Heart left ventricle (tissue), 16 donors: ENCODE results near the gene ITK. TPM values are rescaled to one million over a fixed set of nuclear protein-coding genes. Genes with fewer than 3 reads are reported as not detected.

Experiments used
- ATAC-seq, 4 donors: fragments of 200-7000 bp; cut with Tn5 transposase; one replicate each; pipeline ENCODE4 v1.9.1; 2020 to 2022; ENCODE audit warnings: moderate library complexity in 4 of 4, mild to moderate bottlenecking in 3 of 4, moderate number of reproducible peaks in 1 of 4
- DNase-seq, 5 donors: peaks; one replicate each; pipeline ENCODE4 v3.0.0-alpha.2; 2020
- H3K27ac ChIP-seq, 12 donors: fragments of 200-600 bp; sonication (generic) in 4 of 12; one replicate each; pipeline versions ENCODE4 v1.5.0 to v1.8.0; 2016 to 2022; ENCODE audit warnings: mild to moderate bottlenecking in 2 of 12
- H3K27me3 ChIP-seq, 9 donors: fragments of 200-600 bp; sonication (generic) in 2 of 9; one replicate each; pipeline versions ENCODE4 v1.5.1 to v1.8.0; 2016 to 2022; ENCODE audit warnings: mild to moderate bottlenecking in 3 of 9
- H3K36me3 ChIP-seq, 9 donors: fragments of 200-600 bp; sonication (generic) in 2 of 9; one replicate each; pipeline versions ENCODE4 v1.5.0 to v1.8.0; 2018 to 2022; ENCODE audit warnings: mild to moderate bottlenecking in 2 of 9
- H3K4me1 ChIP-seq, 12 donors: fragments of 200-600 bp; sonication (generic) in 4 of 12; one replicate each; pipeline versions ENCODE4 v1.5.0 to v1.8.0; 2016 to 2022; ENCODE audit warnings: mild to moderate bottlenecking in 3 of 12
- H3K4me3 ChIP-seq, 12 donors: fragments of 200-600 bp; sonication (generic) in 4 of 12; one replicate each; pipeline versions ENCODE4 v1.5.0 to v1.8.0; 2017 to 2022; ENCODE audit warnings: mild to moderate bottlenecking in 9 of 12, moderate library complexity in 4 of 12
- H3K9me3 ChIP-seq, 12 donors: fragments of 200-600 bp; sonication (generic) in 4 of 12; one replicate each; pipeline versions ENCODE4 v1.5.0 to v1.8.0; 2016 to 2022; ENCODE audit warnings: mild to moderate bottlenecking in 1 of 12
- CTCF ChIP-seq, 12 donors: fragments of 200-600 bp; sonication (generic) in 4 of 12; IDR thresholded peaks; one replicate each; pipeline versions ENCODE4 v1.5.0 to v1.8.0; 2018 to 2022; ENCODE audit warnings: antibody characterized with exemption in 12 of 12, mild to moderate bottlenecking in 5 of 12
- POLR2A ChIP-seq, 2 donors: fragments of 450-650 bp; IDR thresholded peaks; one replicate each; pipeline ENCODE4 v1.6.1; 2017; ENCODE audit warnings: antibody characterized with exemption in 2 of 2, mild to moderate bottlenecking in 2 of 2, moderate library complexity in 2 of 2
- WGBS, 4 donors: extraction: QIAGEN DNeasy Blood & Tissue Kit in 2 of 4; methylation state at CpG; one replicate each; pipeline versions ENCODE4 v1.1.5 to v1.1.7; 2013 to 2018; 5-methylcytosine and 5-hydroxymethylcytosine counted together
- intact Hi-C, 10 donors: fragments of 100-400 bp; cut with DNase I; formaldehyde crosslinking; loops; one replicate each; pipeline versions ENCODE4 v1.11.1 to v1.14.2; 2022
- polyA plus RNA-seq, 2 donors: library from polyadenylated mRNA; stranded (reverse); fragments of 200-250 nt; gene quantifications; one replicate each; pipeline ENCODE4 v1.2.3, GENCODE V29; 2013
- total RNA-seq, 9 donors: library from RNA; depleted of rRNA in 2 of 9; stranded (reverse); fragments of >200 nt in 2 of 9; fragmentation: NEBNext Ultra II Directional in 3 of 9; extraction: Animal tissue kit (Norgen Biotek cat#: 25700) in 3 of 9; gene quantifications; one replicate each; pipeline versions ENCODE4 v1.1.0 to v1.2.4, GENCODE V29; 2016 to 2023
- donor health status: ischemic (EF 13 %, LVEDD 7.1; RV severe dilation, severe dysfunction).
- donor health status: healthy with polysubstance abuse.
- donor health status: DM: no; HTN: yes; CAD: no.
- donor health status: DM: no; HTN: no; CAD: no.
- donor health status: ischemic (EF 25% LVEDD 6.9; RV normal size, moderate dysfunction).
- donor health status: ischemic (EF 25% LVEDD 5.7; RV mildly dilated, moderate dysfunction).
- donor health status: healthy.
- donor health status: DM: yes; HTN: yes; CAD: no.
- donor health status: ischemic (EF 35%, LVEDD 5.7; RV mildly dilated, moderate dysfunction).
- donor health status: nonischemic (EF 11% LVEDD 7.7; RV severe dilation, severe dysfunction).
- donor health status: DM: yes; HTN: yes; CAD: no.
- donor health status: PGD.
- donor health status: ischemic (EF 29% LVEDD 5.4; RV normal size, mild dysfunction).
- donor health status: nonischemic (EF 23%, LVEDD 6.1; RV moderate dilation, normal function).

Gene ITK
- total and polyA plus RNA-seq, 11 donors = 0.09 to 7.3 (median 0.42) TPM

- WGBS, 4 donors = 84 to 93% (median 90%) methylated on average over 3 of the region's 3 CpGs
- H3K27ac ChIP-seq = no peak overlapping the region
These were observed 29.6 kb upstream of the ITK start for GRCh38 chr5:157150995-157151394.

GRCh38 chr5:157155297-157155696 lies 25.3 kb upstream of the ITK start:
- peaks cover 0 to 5% (median 0%) of the 10 kb centered on the region in 12 donors for H3K4me1 ChIP-seq
- no peak for ATAC-seq
- H3K36me3 ChIP-seq = no peaks in the 10 kb centered on the region
- 76 to 92% (median 86%) methylated on average over 3 of the region's 3 CpGs for WGBS, 4 donors
- peaks cover 0 to 8% (median 0%) of the 10 kb centered on the region in 9 donors for H3K27me3 ChIP-seq
- H3K9me3 ChIP-seq = no peaks in the 10 kb centered on the region
- TF ChIP-seq CTCF (IDR thresholded peaks at IDR 0.05) = no peak
- TF ChIP-seq POLR2A (IDR thresholded peaks at IDR 0.05) = no peak
- intact Hi-C loops = loop anchor here in 2 of 10 donors (10.0 kb wide), 2 partner anchors 90 to 160 kb away; no protein-coding TSS in a partner anchor
- H3K4me3 ChIP-seq = peak overlapping the region in 1 of 12 donors; percentile 7
- DNase-seq = no peak
- peak overlapping the region in 1 of 12 donors; percentile 44 for H3K27ac ChIP-seq

More at GRCh38 chr5:157150995-157151394, 29.6 kb upstream of the ITK start:
- Histone ChIP-seq H3K27me3 (no peaks in the 10 kb centered on the region), H3K36me3 (no peaks in the 10 kb centered on the region), H3K9me3 (no peaks in the 10 kb centered on the region), H3K4me1 (peaks cover 0 to 11% (median 3%) of the 10 kb centered on the region in 12 donors), H3K4me3 (no peak overlapping the region)
- ATAC-seq = no peak
- TF ChIP-seq CTCF (IDR thresholded peaks at IDR 0.05) (no peak), POLR2A (IDR thresholded peaks at IDR 0.05) (no peak)
- no peak for DNase-seq
- intact Hi-C loops = loop anchor here in 3 of 10 donors (5.0 to 10.0 kb wide), 4 partner anchors 94 to 164 kb away; no protein-coding TSS in a partner anchor

- peaks cover 0 to 5% (median 0%) of the 10 kb centered on the region in 12 donors for H3K4me1 ChIP-seq
- ATAC-seq (no peak), DNase-seq (no peak)
- TF ChIP-seq POLR2A (IDR thresholded peaks at IDR 0.05) (no peak), CTCF (IDR thresholded peaks at IDR 0.05) (no peak)
- H3K4me3 ChIP-seq = no peak overlapping the region
- H3K27me3 ChIP-seq = peaks cover 0 to 13% (median 0%) of the 10 kb centered on the region in 9 donors
- intact Hi-C loops = loop anchor here in 2 of 10 donors (10.0 kb wide), 2 partner anchors 87 to 157 kb away; no protein-coding TSS in a partner anchor
- no peaks in the 10 kb centered on the region for H3K36me3 ChIP-seq
- WGBS, 4 donors = 45 to 78% (median 66%) methylated on average over 1 of the region's 1 CpG
- no peak overlapping the region for H3K27ac ChIP-seq
- no peaks in the 10 kb centered on the region for H3K9me3 ChIP-seq
These were observed 23.2 kb upstream of the ITK start for GRCh38 chr5:157157293-157157891.

- WGBS, 4 donors = 87 to 91% (median 89%) methylated on average over 6 of the region's 6 CpGs
- TF ChIP-seq CTCF (IDR thresholded peaks at IDR 0.05) (no peak), POLR2A (IDR thresholded peaks at IDR 0.05) (no peak)
- peak overlapping the region in 1 of 12 donors; percentile 42 for H3K27ac ChIP-seq
- ATAC-seq = no peak
- H3K27me3 ChIP-seq = peaks cover 0 to 13% (median 0%) of the 10 kb centered on the region in 9 donors
- H3K4me3 ChIP-seq = no peak overlapping the region
- H3K9me3 ChIP-seq = no peaks in the 10 kb centered on the region
- peaks cover 0 to 5% (median 0%) of the 10 kb centered on the region in 12 donors for H3K4me1 ChIP-seq
- intact Hi-C loops = loop anchor here in 2 of 10 donors (10.0 kb wide), 2 partner anchors 86 to 156 kb away; no protein-coding TSS in a partner anchor
- DNase-seq = no peak
- no peaks in the 10 kb centered on the region for H3K36me3 ChIP-seq
These were observed 21.4 kb upstream of the ITK start for GRCh38 chr5:157159209-157159751.
